Measurements from ENCODE around the gene FANCC.

Gene FANCC

DNA sequence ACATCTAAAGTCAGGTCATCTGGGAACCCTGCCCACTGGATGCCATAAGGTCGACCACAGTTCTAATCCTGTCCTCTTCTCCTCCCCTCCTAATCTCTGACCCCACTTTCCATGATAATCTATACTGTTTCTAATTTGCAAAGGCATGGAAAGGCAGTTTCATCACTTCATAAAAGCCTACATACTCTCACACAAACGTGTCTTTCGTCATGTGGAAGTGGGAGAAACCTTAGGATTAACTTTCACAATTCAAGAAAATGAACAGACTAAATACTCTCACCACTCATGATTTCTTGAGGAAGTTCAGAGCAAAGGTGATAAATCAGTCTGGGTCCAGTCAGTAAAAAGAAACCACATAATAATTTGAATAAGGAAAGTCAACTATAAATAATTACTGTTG lies 5.5 kb downstream of the FANCC start:
- no peak overlapping the region for H3K27ac Mint-ChIP-seq
- H3K4me1 Mint-ChIP-seq, result peaks cover 43% of the 10 kb centered on the region
- H3K27me3 Mint-ChIP-seq (ENCODE audit: low read depth, poor library complexity), result peaks cover 6% of the 10 kb centered on the region
- H3K9me3 Mint-ChIP-seq, result no peaks in the 10 kb centered on the region
- no peak overlapping the region for H3K4me3 Mint-ChIP-seq
- H3K36me3 Mint-ChIP-seq (ENCODE audit: low read depth), result no peaks in the 10 kb centered on the region
- TF ChIP-seq, protein P1, sequence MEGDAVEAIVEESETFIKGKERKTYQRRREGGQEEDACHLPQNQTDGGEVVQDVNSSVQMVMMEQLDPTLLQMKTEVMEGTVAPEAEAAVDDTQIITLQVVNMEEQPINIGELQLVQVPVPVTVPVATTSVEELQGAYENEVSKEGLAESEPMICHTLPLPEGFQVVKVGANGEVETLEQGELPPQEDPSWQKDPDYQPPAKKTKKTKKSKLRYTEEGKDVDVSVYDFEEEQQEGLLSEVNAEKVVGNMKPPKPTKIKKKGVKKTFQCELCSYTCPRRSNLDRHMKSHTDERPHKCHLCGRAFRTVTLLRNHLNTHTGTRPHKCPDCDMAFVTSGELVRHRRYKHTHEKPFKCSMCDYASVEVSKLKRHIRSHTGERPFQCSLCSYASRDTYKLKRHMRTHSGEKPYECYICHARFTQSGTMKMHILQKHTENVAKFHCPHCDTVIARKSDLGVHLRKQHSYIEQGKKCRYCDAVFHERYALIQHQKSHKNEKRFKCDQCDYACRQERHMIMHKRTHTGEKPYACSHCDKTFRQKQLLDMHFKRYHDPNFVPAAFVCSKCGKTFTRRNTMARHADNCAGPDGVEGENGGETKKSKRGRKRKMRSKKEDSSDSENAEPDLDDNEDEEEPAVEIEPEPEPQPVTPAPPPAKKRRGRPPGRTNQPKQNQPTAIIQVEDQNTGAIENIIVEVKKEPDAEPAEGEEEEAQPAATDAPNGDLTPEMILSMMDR (IDR thresholded peaks at IDR 0.05), result no peak
- no peak for DNase-seq

- H3K4me1 Mint-ChIP-seq, result peaks cover 22% of the 10 kb centered on the region
- no peak overlapping the region for H3K27ac Mint-ChIP-seq
- H3K4me3 Mint-ChIP-seq, result no peak overlapping the region
- no peak for DNase-seq
- H3K36me3 Mint-ChIP-seq (ENCODE audit: low read depth), result peaks cover 6% of the 10 kb centered on the region
- no peaks in the 10 kb centered on the region for H3K9me3 Mint-ChIP-seq
- TF ChIP-seq, protein P1 (IDR thresholded peaks at IDR 0.05), result no peak
- peaks cover 7% of the 10 kb centered on the region for H3K27me3 Mint-ChIP-seq (ENCODE audit: low read depth, poor library complexity)
Observed at GRCh38 chr9:95307538-95307937, 10.0 kb downstream of the FANCC start.

GRCh38 chr9:95306819-95307218 lies 10.7 kb downstream of the FANCC start:
- no peak for DNase-seq
- H3K27me3 Mint-ChIP-seq (ENCODE audit: low read depth, poor library complexity), result peaks cover 4% of the 10 kb centered on the region
- no peak overlapping the region for H3K27ac Mint-ChIP-seq
- TF ChIP-seq, protein P1 (IDR thresholded peaks at IDR 0.05), result no peak
- no peaks in the 10 kb centered on the region for H3K9me3 Mint-ChIP-seq
- H3K4me1 Mint-ChIP-seq, result peaks cover 20% of the 10 kb centered on the region
- peaks cover 6% of the 10 kb centered on the region for H3K36me3 Mint-ChIP-seq (ENCODE audit: low read depth)
- no peak overlapping the region for H3K4me3 Mint-ChIP-seq

GRCh38 chr9:95305770-95306492 lies 11.6 kb downstream of the FANCC start:
- no peak overlapping the region for H3K27ac Mint-ChIP-seq
- peaks cover 8% of the 10 kb centered on the region for H3K36me3 Mint-ChIP-seq (ENCODE audit: low read depth)
- no peak for DNase-seq
- H3K4me3 Mint-ChIP-seq, result no peak overlapping the region
- peaks cover 4% of the 10 kb centered on the region for H3K27me3 Mint-ChIP-seq (ENCODE audit: low read depth, poor library complexity)
- H3K4me1 Mint-ChIP-seq, result peaks cover 22% of the 10 kb centered on the region
- no peaks in the 10 kb centered on the region for H3K9me3 Mint-ChIP-seq
- TF ChIP-seq, protein P1 (IDR thresholded peaks at IDR 0.05), result no peak

DNA sequence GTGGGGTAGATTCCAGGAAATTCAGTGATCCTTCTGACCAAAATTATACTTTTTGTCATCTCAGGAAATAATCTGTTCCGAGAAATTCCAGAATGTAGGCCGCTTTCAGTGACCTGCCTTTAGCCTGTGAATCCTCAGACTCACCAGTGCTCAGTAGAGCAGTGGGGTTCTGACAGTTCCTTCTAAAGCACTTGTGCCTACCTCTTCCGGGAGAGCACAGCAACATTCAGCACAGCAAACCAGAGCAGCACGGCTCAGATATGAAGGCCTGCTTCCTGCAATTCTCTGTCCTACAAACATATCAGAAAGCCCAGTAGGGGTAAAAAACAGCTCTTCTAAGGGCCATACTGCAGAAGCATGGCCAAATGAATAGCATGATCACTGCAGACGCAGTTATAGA lies 15.0 kb downstream of the FANCC start:
- peaks cover 24% of the 10 kb centered on the region for H3K4me1 Mint-ChIP-seq
- TF ChIP-seq, protein P1 (IDR thresholded peaks at IDR 0.05), result no peak
- DNase-seq, result no peak
- no peak overlapping the region for H3K4me3 Mint-ChIP-seq
- H3K36me3 Mint-ChIP-seq (ENCODE audit: low read depth), result peaks cover 12% of the 10 kb centered on the region
- peaks cover 4% of the 10 kb centered on the region for H3K27me3 Mint-ChIP-seq (ENCODE audit: low read depth, poor library complexity)
- H3K27ac Mint-ChIP-seq, result no peak overlapping the region
- no peaks in the 10 kb centered on the region for H3K9me3 Mint-ChIP-seq

DNA sequence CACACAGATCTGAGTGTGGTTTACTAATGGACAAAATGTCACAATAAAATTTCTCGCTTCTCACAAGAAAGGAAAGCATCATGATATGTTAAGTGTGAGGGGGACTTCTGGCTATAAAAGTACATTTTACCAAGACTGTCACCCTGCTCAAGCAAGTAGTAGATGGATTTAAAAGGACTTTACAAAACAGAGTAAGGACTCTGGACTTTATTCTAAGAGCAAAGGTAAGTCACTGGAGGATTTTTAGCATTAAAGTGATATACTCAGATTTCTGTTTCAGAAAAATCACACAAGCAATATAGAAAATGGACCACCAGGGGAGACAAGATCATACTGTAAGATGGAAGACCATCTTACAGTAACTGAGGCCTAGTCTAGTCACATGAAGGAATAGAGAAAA lies 19.7 kb downstream of the FANCC start:
- peaks cover 15% of the 10 kb centered on the region for H3K36me3 Mint-ChIP-seq (ENCODE audit: low read depth)
- TF ChIP-seq, protein P1 (IDR thresholded peaks at IDR 0.05), result no peak
- H3K27me3 Mint-ChIP-seq (ENCODE audit: low read depth, poor library complexity), result no peaks in the 10 kb centered on the region
- DNase-seq, result no peak
- peaks cover 3% of the 10 kb centered on the region for H3K9me3 Mint-ChIP-seq
- H3K27ac Mint-ChIP-seq, result no peak overlapping the region
- H3K4me3 Mint-ChIP-seq, result no peak overlapping the region
- H3K4me1 Mint-ChIP-seq, result peaks cover 16% of the 10 kb centered on the region

Measured in nephron progenitor cell (in vitro differentiated cells).